BJ (cell line): ENCODE measurements around the gene GPR132. TPM values are rescaled to one million over a fixed set of nuclear protein-coding genes. Genes with fewer than 3 reads are reported as not detected.

Experiments
- CTCF ChIA-PET: fragments of 350-600 bp; formaldehyde crosslinking; extraction: SDS; loops from one replicate; lab custom pipeline; 2021; ENCODE audit warnings: antibody characterized with exemption, inconsistent platforms; lab: Yijun Ruan, JAX
- POLR2A ChIA-PET: fragments of 300-600 bp; sonication (Branson Sonifier 250); formaldehyde crosslinking; extraction: SDS; loops from one replicate; lab custom pipeline; 2021; ENCODE audit warnings: antibody characterized with exemption; lab: Charles Lee
- DNase-seq: peaks from one replicate; pipeline ENCODE4 v3.0.0-alpha.2; 2011; ENCODE audit warnings: low read depth
- H3K27me3 ChIP-seq: 2 replicates; pipeline ENCODE4 v1.6.0; 2011; ENCODE audit warnings: low read length; ENCODE audit not compliant: control insufficient read depth, insufficient read depth
- H3K36me3 ChIP-seq: 2 replicates; pipeline ENCODE4 v1.5.1; 2011; ENCODE audit warnings: low read length; ENCODE audit not compliant: control insufficient read depth, insufficient read depth
- H3K4me3 ChIP-seq: 2 replicates; pipeline ENCODE4 v1.5.1; 2011; ENCODE audit warnings: low read depth, mild to moderate bottlenecking, control low read depth, low read length
- polyA plus RNA-seq: library from polyadenylated mRNA; depleted of rRNA; stranded (reverse); fragments of >200 nt; gene quantifications from 2 replicates; pipeline ENCODE4 v1.2.3, GENCODE V29; 2011
- TF ChIP-seq, protein P1 (sequence below): IDR thresholded peaks from 2 replicates; pipeline ENCODE4 v1.5.1; 2011; ENCODE audit warnings: low read depth, mild to moderate bottlenecking, control low read depth, inconsistent platforms, low read length, moderate library complexity; ENCODE audit not compliant: insufficient read depth

Gene GPR132
- polyA plus RNA-seq, 1 experiment = 0.13 TPM

DNA sequence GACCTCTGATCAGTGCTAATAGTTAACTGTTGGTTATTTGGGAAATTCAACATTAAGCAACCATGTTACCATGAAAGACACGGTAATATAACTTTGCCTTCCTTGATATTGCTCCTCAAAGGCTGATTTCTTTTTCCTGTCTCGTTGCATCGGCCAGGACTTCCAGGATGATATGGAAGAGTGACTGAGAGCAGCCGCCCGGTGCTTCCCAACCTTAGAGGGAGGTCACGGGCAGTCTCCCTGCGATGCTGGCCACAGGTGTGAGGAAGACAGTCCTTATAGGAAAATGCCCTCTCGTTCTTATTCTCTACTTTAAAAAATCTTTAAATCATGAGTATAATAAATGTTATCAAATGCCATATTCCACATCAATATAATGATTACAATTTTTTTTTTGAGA, 33.1 kb upstream of the GPR132 start:
- POLR2A ChIA-PET = interaction anchor here (0.7 kb wide), 1 partner anchor 221 kb away, joined by 4 read pairs; no protein-coding TSS in a partner anchor
- no peak for DNase-seq

DNA sequence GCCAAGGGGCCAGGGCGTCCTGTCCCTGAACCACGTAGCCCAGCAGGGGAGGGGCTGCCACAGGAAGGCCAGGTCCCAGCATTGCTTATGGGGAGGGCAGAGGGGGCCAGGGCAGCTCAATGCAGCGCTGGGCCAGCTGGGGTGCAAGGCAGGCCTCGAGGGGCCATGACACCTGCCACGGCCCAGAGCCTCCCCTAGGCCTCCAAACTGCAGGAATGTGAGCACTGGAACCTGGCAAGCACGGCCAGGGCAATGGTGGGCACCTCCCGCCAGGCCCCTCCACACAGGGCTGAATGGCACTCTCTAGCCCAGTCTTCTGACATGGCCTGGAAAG, 32.5 kb upstream of the GPR132 start:
- TF ChIP-seq, protein P1, sequence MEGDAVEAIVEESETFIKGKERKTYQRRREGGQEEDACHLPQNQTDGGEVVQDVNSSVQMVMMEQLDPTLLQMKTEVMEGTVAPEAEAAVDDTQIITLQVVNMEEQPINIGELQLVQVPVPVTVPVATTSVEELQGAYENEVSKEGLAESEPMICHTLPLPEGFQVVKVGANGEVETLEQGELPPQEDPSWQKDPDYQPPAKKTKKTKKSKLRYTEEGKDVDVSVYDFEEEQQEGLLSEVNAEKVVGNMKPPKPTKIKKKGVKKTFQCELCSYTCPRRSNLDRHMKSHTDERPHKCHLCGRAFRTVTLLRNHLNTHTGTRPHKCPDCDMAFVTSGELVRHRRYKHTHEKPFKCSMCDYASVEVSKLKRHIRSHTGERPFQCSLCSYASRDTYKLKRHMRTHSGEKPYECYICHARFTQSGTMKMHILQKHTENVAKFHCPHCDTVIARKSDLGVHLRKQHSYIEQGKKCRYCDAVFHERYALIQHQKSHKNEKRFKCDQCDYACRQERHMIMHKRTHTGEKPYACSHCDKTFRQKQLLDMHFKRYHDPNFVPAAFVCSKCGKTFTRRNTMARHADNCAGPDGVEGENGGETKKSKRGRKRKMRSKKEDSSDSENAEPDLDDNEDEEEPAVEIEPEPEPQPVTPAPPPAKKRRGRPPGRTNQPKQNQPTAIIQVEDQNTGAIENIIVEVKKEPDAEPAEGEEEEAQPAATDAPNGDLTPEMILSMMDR = no peak
- ChIA-PET CTCF (no interaction called here), POLR2A (interaction anchor here (0.7 kb wide), 1 partner anchor 222 kb away, joined by 4 read pairs; no protein-coding TSS in a partner anchor)
- peaks cover 4% of the 10 kb centered on the region for H3K27me3 ChIP-seq
- H3K36me3 ChIP-seq = no peaks in the 10 kb centered on the region
- no peak overlapping the region for H3K4me3 ChIP-seq
- no peak for DNase-seq

More for the DNA sequence above, 33.1 kb upstream of the GPR132 start:
- H3K27me3 ChIP-seq = peaks cover 7% of the 10 kb centered on the region
- H3K4me3 ChIP-seq = no peak overlapping the region
- CTCF ChIA-PET = no interaction called here
- TF ChIP-seq, protein P1 = no peak
- H3K36me3 ChIP-seq = no peaks in the 10 kb centered on the region

DNA sequence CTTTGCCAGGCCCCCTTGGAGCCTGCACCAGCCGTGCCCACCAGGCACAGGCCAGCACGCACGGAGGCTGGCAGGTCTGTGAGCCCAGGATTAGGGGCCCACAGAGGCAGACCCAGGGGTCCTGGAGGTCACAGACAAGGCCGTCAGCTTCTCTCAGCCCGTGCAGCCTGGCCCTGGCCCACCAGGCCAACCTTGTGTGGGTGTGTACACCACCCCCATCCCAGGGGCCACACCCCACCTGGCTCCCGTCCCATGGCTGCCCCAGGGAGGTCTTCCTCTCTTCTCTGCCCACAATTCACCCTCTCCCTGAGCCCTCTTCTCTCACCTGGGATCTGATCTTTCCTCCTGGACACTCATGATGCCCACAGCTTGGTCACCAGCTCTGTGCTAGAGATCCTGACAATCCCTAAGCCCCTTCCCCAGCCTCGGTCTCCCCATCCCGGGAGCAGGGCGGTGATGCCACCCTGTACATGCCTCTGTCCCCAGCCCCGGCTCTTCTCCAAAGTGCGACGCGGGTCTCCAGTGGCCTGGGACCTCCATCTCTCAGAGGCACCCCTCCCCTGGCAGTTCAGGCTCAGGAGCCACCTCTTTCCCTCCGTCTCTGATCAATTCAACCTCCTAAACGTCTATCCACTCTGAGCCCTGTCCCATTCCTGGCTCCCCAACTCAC, 31.1 kb upstream of the GPR132 start:
- TF ChIP-seq, protein P1 = no peak
- H3K36me3 ChIP-seq = no peaks in the 10 kb centered on the region
- peaks cover 2% of the 10 kb centered on the region for H3K27me3 ChIP-seq
- POLR2A ChIA-PET = no interaction called here
- no peak for DNase-seq
- CTCF ChIA-PET = no interaction called here
- no peak overlapping the region for H3K4me3 ChIP-seq

DNA sequence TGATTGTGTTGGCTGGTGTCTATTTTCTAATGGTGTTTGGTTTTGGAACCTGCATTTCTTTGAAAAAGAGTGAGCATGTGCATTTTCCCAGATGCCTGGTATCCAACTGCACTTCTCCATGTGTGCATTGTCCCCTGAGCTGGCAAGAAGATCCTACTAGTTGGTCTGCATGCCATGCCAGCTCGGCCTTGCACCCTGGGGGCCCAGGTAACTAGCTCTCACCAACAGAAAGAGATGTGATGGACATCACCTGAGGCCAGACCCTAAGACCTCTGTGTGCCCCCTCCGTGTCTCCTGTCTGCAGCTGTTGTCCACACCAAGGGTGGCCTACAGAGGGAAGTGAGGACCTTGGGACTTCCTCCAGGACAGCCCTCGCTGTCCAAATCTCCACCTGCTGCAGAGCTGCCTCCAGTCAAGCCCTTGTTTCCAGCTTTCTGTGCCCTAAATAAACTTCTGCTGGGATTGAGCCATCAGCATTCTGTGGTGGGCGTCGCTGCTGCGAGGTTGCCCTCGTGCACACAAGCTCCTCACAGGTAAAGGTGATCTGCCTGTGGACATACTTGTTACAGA, 30.1 kb upstream of the GPR132 start:
- DNase-seq = no peak
- TF ChIP-seq, protein P1 = no peak
- no peaks in the 10 kb centered on the region for H3K36me3 ChIP-seq
- POLR2A ChIA-PET = no interaction called here
- H3K27me3 ChIP-seq = peaks cover 2% of the 10 kb centered on the region
- CTCF ChIA-PET = interaction anchor here (0.6 kb wide), 1 partner anchor 10 kb away, joined by 3 read pairs; no protein-coding TSS in a partner anchor
- no peak overlapping the region for H3K4me3 ChIP-seq

DNA sequence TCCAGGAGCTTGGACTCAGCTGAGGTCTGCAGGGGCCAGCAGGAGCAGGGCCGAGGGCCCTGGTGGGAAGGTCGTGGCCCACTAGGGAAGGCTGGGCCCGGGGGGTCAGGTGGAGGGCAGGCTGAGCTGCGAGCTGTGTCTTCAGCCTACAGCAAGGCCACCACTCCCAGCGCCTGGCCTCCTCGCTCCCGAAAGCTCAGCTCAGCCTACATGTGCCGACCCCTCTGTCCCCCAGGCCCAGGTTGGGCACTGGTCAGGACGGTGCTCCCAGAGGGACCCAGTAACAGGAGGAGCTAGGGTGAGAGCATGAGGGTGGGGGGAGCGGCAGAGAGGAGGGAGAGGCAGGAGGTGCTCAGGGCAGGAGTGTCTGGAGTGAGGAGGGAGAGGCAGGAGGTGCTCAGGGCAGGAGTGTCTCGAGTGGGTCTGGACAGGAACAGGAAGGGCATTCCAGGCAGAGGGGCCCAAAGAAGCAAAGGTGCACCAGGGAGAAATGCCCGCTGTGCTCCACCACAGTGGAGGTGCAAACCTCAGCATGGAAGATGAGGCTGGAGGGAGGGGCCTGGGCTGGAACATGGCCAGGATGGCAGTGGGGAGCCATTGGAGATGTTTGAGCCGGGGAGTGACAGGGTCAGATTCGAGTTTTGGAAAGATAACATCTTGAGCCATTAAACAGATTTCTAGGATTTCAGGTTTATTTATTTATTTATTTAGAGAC, 29.1 kb upstream of the GPR132 start:
- TF ChIP-seq, protein P1 = no peak
- Histone ChIP-seq H3K27me3 (no peaks in the 10 kb centered on the region), H3K4me3 (peak overlapping the region; percentile 92), H3K36me3 (no peaks in the 10 kb centered on the region)
- DNase-seq = no peak
- POLR2A ChIA-PET = no interaction called here
- CTCF ChIA-PET = interaction anchor here (0.6 to 0.8 kb wide), 3 partner anchors 14 to 251 kb away, joined by 3 read pairs; no protein-coding TSS in a partner anchor
